ENCODE measurements around the gene DHRS2. TPM values are rescaled to one million over a fixed set of nuclear protein-coding genes. Genes with fewer than 3 reads are reported as not detected.

The DHRS2 gene
- total RNA-seq, 2 donors from 2014 or later: not detected

- no peak for TF ChIP-seq CTCF (IDR thresholded peaks at IDR 0.05)
- Histone ChIP-seq H3K27me3 (replicated peaks; ENCODE audit: insufficient read depth) (no peaks in the 10 kb centered on the region), H3K4me3 (no peak overlapping the region), H3K9me3 (no peaks in the 10 kb centered on the region), H3K36me3 (no peaks in the 10 kb centered on the region), H3K4me1 (ENCODE audit: control insufficient read depth in 1 of 2, low read depth in 2 of 2) (no peaks in the 10 kb centered on the region), H3K27ac (no peak overlapping the region)
- no peak for ATAC-seq (ENCODE audit: insufficient number of reproducible peaks, low FRiP score, low read depth)
- DNase-seq (ENCODE audit: low spot score): no peak
Measured at GRCh38 chr14:23654231-23654630, 18.1 kb downstream of the DHRS2 start.

- no peak for TF ChIP-seq CTCF (IDR thresholded peaks at IDR 0.05)
- Histone ChIP-seq H3K4me3 (no peak overlapping the region), H3K36me3 (no peaks in the 10 kb centered on the region), H3K27me3 (replicated peaks; ENCODE audit: insufficient read depth) (no peaks in the 10 kb centered on the region), H3K4me1 (ENCODE audit: control insufficient read depth in 1 of 2, low read depth in 2 of 2) (no peaks in the 10 kb centered on the region), H3K9me3 (no peaks in the 10 kb centered on the region), H3K27ac (no peak overlapping the region)
- no peak for ATAC-seq (ENCODE audit: insufficient number of reproducible peaks, low FRiP score, low read depth)
- no peak for DNase-seq (ENCODE audit: low spot score)
Measured at GRCh38 chr14:23657959-23658470, 21.9 kb downstream of the DHRS2 start.

- Histone ChIP-seq H3K4me1 (ENCODE audit: control insufficient read depth in 1 of 2, low read depth in 2 of 2) (no peaks in the 10 kb centered on the region), H3K4me3 (no peak overlapping the region), H3K27ac (no peak overlapping the region), H3K9me3 (no peaks in the 10 kb centered on the region), H3K36me3 (no peaks in the 10 kb centered on the region), H3K27me3 (replicated peaks; ENCODE audit: insufficient read depth) (no peaks in the 10 kb centered on the region)
- DNase-seq (ENCODE audit: low spot score) (no peak), ATAC-seq (ENCODE audit: insufficient number of reproducible peaks, low FRiP score, low read depth) (no peak)
- TF ChIP-seq CTCF (IDR thresholded peaks at IDR 0.05): no peak
Measured at GRCh38 chr14:23660290-23661226, 24.4 kb downstream of the DHRS2 start.

- DNase-seq (ENCODE audit: low spot score): no peak
- H3K4me1 ChIP-seq (ENCODE audit: control insufficient read depth in 1 of 2, low read depth in 2 of 2): no peaks in the 10 kb centered on the region
- no peak overlapping the region for H3K27ac ChIP-seq
- no peak for ATAC-seq (ENCODE audit: insufficient number of reproducible peaks, low FRiP score, low read depth)
- H3K9me3 ChIP-seq: no peaks in the 10 kb centered on the region
- TF ChIP-seq CTCF (IDR thresholded peaks at IDR 0.05): no peak
- H3K36me3 ChIP-seq: no peaks in the 10 kb centered on the region
- H3K27me3 ChIP-seq (replicated peaks; ENCODE audit: insufficient read depth): no peaks in the 10 kb centered on the region
- H3K4me3 ChIP-seq: no peak overlapping the region
Measured at GRCh38 chr14:23661542-23661941, 25.4 kb downstream of the DHRS2 start.

GRCh38 chr14:23663127-23663526, 27.0 kb downstream of the DHRS2 start:
- H3K36me3 ChIP-seq: no peaks in the 10 kb centered on the region
- no peaks in the 10 kb centered on the region for H3K4me1 ChIP-seq (ENCODE audit: control insufficient read depth in 1 of 2, low read depth in 2 of 2)
- no peaks in the 10 kb centered on the region for H3K27me3 ChIP-seq (replicated peaks; ENCODE audit: insufficient read depth)
- DNase-seq (ENCODE audit: low spot score) (no peak), ATAC-seq (ENCODE audit: insufficient number of reproducible peaks, low FRiP score, low read depth) (no peak)
- H3K4me3 ChIP-seq: no peak overlapping the region
- no peaks in the 10 kb centered on the region for H3K9me3 ChIP-seq
- TF ChIP-seq CTCF (IDR thresholded peaks at IDR 0.05): no peak
- no peak overlapping the region for H3K27ac ChIP-seq

Measured in thoracic aorta (tissue), 2 donors.